ENCODE results near the gene NANOS2. TPM values are rescaled to one million over a fixed set of nuclear protein-coding genes. Genes with fewer than 3 reads are reported as not detected.

The NANOS2 gene
- total and polyA plus RNA-seq, 2 of the 13 experiments (the other 11 are each of a cell fraction or from before 2014, with no cell fraction given), result not detected

DNA sequence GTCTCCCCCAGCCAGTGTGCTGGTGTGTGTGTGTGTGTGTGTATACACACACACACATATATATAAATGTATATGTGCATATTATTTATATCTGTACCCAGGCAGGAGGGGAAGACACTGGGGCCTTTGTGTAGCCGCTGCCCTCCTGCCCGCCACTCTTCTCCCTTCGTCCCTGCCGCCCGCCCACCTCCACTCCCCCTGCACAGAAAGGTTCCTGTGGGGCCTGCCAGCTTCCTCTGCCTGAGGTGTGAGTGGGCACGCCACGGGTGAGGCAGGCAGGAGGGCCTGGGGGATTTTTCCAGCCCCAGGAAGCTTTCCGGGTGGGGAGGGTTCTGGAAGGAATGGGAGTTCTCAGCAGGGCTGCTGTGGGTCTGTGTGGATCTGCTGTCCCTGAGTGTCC lies 35.5 kb downstream of the NANOS2 start:
- WGBS (ENCODE audit: low lambda C conversion rate), result 44% methylated on average over 7 of the region's 8 CpGs
- H3K9me3 ChIP-seq (ENCODE audit: low read length), result no peaks in the 10 kb centered on the region
- peaks cover 89% of the 10 kb centered on the region for H3K4me1 ChIP-seq (ENCODE audit: insufficient read depth, low read length)
- peaks cover 12% of the 10 kb centered on the region for H3K79me2 ChIP-seq (ENCODE audit: insufficient read depth, low read length)
- no peak overlapping the region for H2AFZ ChIP-seq (ENCODE audit: low read length)
- no peaks in the 10 kb centered on the region for H3K27me3 ChIP-seq (ENCODE audit: control insufficient read depth in 1 of 2, insufficient read depth in 2 of 2, low read length in 2 of 2)
- intact Hi-C loops (cut with micrococcal nuclease; ENCODE audit: unreplicated experiment), result no loop called here
- FAIRE-seq (no peak), DNase-seq (ENCODE audit: low spot score) (no peak), ATAC-seq (no peak)
- in situ Hi-C loops (cut with HindIII; ENCODE audit: extremely low pct_ligation_motif_present, low pct_unique_long_range_greater_than_20kb), result no loop called here
- no peaks in the 10 kb centered on the region for H3K36me3 ChIP-seq (replicated peaks in 1 of 2; ENCODE audit: control insufficient read depth in 1 of 2, insufficient read depth in 2 of 2, low read length in 2 of 2)
- peak overlapping the region in 2 of 3 experiments; percentile 22 to 69; a peak in 3 of 6 replicates for H3K4me3 ChIP-seq (replicated peaks in 1 of 3; ENCODE audit: insufficient read depth in 1 of 3, low read depth in 2 of 3, low read length in 3 of 3)
- no peaks in the 10 kb centered on the region for H4K20me1 ChIP-seq (ENCODE audit: insufficient read depth, low read length)
- H3K9ac ChIP-seq (ENCODE audit: insufficient read depth, low read depth, low read length), result peak overlapping the region; percentile 48
- H3K4me2 ChIP-seq (ENCODE audit: low read depth, low read length), result peak overlapping the region; percentile 90
- no TSS peak for BruUV-seq (replicated peaks)
- POLR2A ChIA-PET, result interaction anchor here (10.3 kb wide), 1 partner anchor 11 kb away, joined by 388 read pairs; the partner anchor contains the start of genes FOXA3 and SYMPK
- CTCF ChIA-PET (ENCODE audit: low intra/inter-chr PET ratio, low total read pairs), result no interaction called here
- H3K27ac ChIP-seq (ENCODE audit: extremely low read length, insufficient read depth, low read length), result peak overlapping the region; percentile 94
- TF ChIP-seq BORCS8-MEF2B (CRISPR knock-in tag; IDR thresholded peaks at IDR 0.05) (no peak), GTF3A (CRISPR knock-in tag; conservative IDR thresholded peaks at IDR 0.05) (no peak), ZNF616 (CRISPR knock-in tag; IDR thresholded peaks at IDR 0.05; ENCODE audit: low read depth) (no peak), ZSCAN31 (CRISPR knock-in tag; IDR thresholded peaks at IDR 0.05; ENCODE audit: low read depth) (no peak), ZNF331 (CRISPR knock-in tag; IDR thresholded peaks at IDR 0.05) (no peak), MLLT10 (CRISPR knock-in tag; IDR thresholded peaks at IDR 0.05) (no peak), HNRNPL (IDR thresholded peaks at IDR 0.05; ENCODE audit: low read depth, low read length) (peak; percentile 89), PLRG1 (conservative IDR thresholded peaks at IDR 0.05) (no peak), AGO2 (optimal IDR thresholded peaks at IDR 0.05; ENCODE audit: low read depth, low read length) (peak; percentile 72), ZBTB1 (CRISPR knock-in tag; IDR thresholded peaks at IDR 0.05; ENCODE audit: borderline replicate concordance) (no peak), CREM (IDR thresholded peaks at IDR 0.05) (no peak), CREM (CRISPR knock-in tag; IDR thresholded peaks at IDR 0.05) (no peak), ZNF780A (CRISPR knock-in tag; IDR thresholded peaks at IDR 0.05) (no peak), ZNF589 (CRISPR knock-in tag; conservative IDR thresholded peaks at IDR 0.05) (no peak), MXD4 (CRISPR knock-in tag; IDR thresholded peaks at IDR 0.05) (no peak), KMT2B (CRISPR knock-in tag; IDR thresholded peaks at IDR 0.05) (no peak)
- TF ChIP-seq, protein P1, sequence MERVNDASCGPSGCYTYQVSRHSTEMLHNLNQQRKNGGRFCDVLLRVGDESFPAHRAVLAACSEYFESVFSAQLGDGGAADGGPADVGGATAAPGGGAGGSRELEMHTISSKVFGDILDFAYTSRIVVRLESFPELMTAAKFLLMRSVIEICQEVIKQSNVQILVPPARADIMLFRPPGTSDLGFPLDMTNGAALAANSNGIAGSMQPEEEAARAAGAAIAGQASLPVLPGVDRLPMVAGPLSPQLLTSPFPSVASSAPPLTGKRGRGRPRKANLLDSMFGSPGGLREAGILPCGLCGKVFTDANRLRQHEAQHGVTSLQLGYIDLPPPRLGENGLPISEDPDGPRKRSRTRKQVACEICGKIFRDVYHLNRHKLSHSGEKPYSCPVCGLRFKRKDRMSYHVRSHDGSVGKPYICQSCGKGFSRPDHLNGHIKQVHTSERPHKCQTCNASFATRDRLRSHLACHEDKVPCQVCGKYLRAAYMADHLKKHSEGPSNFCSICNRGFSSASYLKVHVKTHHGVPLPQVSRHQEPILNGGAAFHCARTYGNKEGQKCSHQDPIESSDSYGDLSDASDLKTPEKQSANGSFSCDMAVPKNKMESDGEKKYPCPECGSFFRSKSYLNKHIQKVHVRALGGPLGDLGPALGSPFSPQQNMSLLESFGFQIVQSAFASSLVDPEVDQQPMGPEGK (CRISPR knock-in tag; IDR thresholded peaks at IDR 0.05), result peak; percentile 60; the same call in 1 of the 2 replicates
- TF ChIP-seq, protein P2, sequence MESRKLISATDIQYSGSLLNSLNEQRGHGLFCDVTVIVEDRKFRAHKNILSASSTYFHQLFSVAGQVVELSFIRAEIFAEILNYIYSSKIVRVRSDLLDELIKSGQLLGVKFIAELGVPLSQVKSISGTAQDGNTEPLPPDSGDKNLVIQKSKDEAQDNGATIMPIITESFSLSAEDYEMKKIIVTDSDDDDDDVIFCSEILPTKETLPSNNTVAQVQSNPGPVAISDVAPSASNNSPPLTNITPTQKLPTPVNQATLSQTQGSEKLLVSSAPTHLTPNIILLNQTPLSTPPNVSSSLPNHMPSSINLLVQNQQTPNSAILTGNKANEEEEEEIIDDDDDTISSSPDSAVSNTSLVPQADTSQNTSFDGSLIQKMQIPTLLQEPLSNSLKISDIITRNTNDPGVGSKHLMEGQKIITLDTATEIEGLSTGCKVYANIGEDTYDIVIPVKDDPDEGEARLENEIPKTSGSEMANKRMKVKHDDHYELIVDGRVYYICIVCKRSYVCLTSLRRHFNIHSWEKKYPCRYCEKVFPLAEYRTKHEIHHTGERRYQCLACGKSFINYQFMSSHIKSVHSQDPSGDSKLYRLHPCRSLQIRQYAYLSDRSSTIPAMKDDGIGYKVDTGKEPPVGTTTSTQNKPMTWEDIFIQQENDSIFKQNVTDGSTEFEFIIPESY (CRISPR knock-in tag; IDR thresholded peaks at IDR 0.05), result peak; percentile 68; the same call in 1 of the 2 replicates
- TF ChIP-seq, protein P3, sequence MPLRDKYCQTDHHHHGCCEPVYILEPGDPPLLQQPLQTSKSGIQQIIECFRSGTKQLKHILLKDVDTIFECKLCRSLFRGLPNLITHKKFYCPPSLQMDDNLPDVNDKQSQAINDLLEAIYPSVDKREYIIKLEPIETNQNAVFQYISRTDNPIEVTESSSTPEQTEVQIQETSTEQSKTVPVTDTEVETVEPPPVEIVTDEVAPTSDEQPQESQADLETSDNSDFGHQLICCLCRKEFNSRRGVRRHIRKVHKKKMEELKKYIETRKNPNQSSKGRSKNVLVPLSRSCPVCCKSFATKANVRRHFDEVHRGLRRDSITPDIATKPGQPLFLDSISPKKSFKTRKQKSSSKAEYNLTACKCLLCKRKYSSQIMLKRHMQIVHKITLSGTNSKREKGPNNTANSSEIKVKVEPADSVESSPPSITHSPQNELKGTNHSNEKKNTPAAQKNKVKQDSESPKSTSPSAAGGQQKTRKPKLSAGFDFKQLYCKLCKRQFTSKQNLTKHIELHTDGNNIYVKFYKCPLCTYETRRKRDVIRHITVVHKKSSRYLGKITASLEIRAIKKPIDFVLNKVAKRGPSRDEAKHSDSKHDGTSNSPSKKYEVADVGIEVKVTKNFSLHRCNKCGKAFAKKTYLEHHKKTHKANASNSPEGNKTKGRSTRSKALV (CRISPR knock-in tag; IDR thresholded peaks at IDR 0.05), result no peak
- TF ChIP-seq, protein P4, sequence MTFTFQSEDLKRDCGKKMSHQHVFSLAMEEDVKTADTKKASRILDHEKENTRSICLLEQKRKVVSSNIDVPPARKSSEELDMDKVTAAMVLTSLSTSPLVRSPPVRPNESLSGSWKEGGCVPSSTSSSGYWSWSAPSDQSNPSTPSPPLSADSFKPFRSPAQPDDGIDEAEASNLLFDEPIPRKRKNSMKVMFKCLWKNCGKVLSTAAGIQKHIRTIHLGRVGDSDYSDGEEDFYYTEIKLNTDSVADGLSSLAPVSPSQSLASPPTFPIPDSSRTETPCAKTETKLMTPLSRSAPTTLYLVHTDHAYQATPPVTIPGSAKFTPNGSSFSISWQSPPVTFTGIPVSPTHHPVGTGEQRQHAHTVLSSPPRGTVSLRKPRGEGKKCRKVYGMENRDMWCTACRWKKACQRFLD (CRISPR knock-in tag; IDR thresholded peaks at IDR 0.05; ENCODE audit: borderline replicate concordance), result no peak

Data from HepG2 (cell line).